ENCODE results near the gene SPATA18. TPM values are rescaled to one million over a fixed set of nuclear protein-coding genes. Genes with fewer than 3 reads are reported as not detected.

SPATA18 gene
- polyA plus RNA-seq, 1 donor (not counting 4 experiments of a cell fraction or from before 2014, with no cell fraction given): 5.6 TPM

DNA sequence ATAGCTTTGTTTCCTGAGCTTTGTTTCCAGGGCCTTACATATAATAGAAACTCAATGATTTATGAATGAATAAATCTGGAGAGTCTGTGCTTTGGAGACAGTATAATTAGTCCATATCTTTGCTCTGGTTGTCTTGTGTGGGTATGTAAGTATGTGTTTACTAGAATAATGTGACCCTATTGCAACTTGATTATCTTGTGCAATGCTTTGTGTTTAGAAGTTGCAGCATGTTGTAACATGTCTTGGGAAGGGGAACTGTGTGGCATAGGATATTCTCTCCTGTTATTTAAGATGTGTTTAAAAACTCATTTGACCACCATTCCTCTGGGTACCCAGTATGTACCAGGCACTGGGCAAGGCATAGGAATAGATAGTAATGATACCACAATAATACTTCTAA, 6.1 kb downstream of the SPATA18 start:
- dilution Hi-C loops (cut with MboI; ENCODE audit: extremely low pct_ligation_motif_present, low sequenced_read_pairs): no loop called here
- no peak for FAIRE-seq
- no peak overlapping the region for H3K9ac ChIP-seq (ENCODE audit: control insufficient read depth, extremely low read depth, insufficient read depth, low read length)

DNA sequence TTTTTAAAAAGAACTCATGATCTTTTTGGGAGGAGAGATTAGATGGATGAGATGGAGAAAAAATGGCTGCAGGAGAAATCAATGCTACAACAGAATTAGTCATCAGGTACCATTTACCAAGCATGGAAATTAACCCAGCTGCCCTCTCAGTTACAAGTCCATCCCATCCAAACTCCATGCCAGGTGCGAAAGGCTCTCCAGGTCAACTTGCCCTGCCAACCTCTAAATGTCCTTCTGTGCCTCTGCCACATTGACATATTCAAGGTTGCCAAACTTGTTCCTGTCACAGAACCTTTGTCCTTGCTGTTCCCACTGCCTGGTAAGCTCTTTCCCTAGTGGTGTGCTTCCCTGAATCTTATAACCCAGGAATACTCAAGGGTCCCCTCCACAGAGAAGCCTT, 7.2 kb downstream of the SPATA18 start:
- no peak overlapping the region for H3K4me2 ChIP-seq (ENCODE audit: control insufficient read depth, extremely low read depth, insufficient read depth, low read depth, low read length)
- H3K9me3 ChIP-seq (ENCODE audit: control insufficient read depth, low read depth, low read length): no peaks in the 10 kb centered on the region
- H3K9me1 ChIP-seq (ENCODE audit: control insufficient read depth, extremely low read depth, insufficient read depth, low read length): no peaks in the 10 kb centered on the region
- no peak overlapping the region for H3K9ac ChIP-seq (ENCODE audit: control insufficient read depth, extremely low read depth, insufficient read depth, low read length)
- no peaks in the 10 kb centered on the region for H3K27me3 ChIP-seq (ENCODE audit: control insufficient read depth, extremely low read depth, insufficient read depth, low read length)
- H3K36me3 ChIP-seq (ENCODE audit: control insufficient read depth in 2 of 2, extremely low read depth in 1 of 2, insufficient read depth in 2 of 2, low read length in 2 of 2): no peaks in the 10 kb centered on the region
- FAIRE-seq (no peak), DNase-seq (ENCODE audit: low read depth, low spot score) (no peak)
- no peak overlapping the region for H3K4me3 ChIP-seq (ENCODE audit: control insufficient read depth in 2 of 3, extremely low read depth in 1 of 3, insufficient read depth in 2 of 3, low read depth in 1 of 3, low read length in 3 of 3)
- no peak for TF ChIP-seq EZH2 (IDR thresholded peaks at IDR 0.05; ENCODE audit: low read length)
- TF ChIP-seq, protein P1, sequence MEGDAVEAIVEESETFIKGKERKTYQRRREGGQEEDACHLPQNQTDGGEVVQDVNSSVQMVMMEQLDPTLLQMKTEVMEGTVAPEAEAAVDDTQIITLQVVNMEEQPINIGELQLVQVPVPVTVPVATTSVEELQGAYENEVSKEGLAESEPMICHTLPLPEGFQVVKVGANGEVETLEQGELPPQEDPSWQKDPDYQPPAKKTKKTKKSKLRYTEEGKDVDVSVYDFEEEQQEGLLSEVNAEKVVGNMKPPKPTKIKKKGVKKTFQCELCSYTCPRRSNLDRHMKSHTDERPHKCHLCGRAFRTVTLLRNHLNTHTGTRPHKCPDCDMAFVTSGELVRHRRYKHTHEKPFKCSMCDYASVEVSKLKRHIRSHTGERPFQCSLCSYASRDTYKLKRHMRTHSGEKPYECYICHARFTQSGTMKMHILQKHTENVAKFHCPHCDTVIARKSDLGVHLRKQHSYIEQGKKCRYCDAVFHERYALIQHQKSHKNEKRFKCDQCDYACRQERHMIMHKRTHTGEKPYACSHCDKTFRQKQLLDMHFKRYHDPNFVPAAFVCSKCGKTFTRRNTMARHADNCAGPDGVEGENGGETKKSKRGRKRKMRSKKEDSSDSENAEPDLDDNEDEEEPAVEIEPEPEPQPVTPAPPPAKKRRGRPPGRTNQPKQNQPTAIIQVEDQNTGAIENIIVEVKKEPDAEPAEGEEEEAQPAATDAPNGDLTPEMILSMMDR (optimal IDR thresholded peaks at IDR 0.05 in 1 of 3, IDR thresholded peaks at IDR 0.05 in 1 of 3, conservative IDR thresholded peaks at IDR 0.05 in 1 of 3; ENCODE audit: extremely low read depth in 1 of 3, insufficient read depth in 2 of 3, low read length in 3 of 3): no peak
- H3K79me2 ChIP-seq (ENCODE audit: control insufficient read depth, insufficient read depth, low read length): no peaks in the 10 kb centered on the region
- H3K4me1 ChIP-seq (ENCODE audit: control insufficient read depth, extremely low read depth, insufficient read depth, low read length): peaks cover 21% of the 10 kb centered on the region
- no peak overlapping the region for H2AFZ ChIP-seq (ENCODE audit: control insufficient read depth, low read length)
- dilution Hi-C loops (cut with MboI; ENCODE audit: extremely low pct_ligation_motif_present, low sequenced_read_pairs): no loop called here
- H3K27ac ChIP-seq (ENCODE audit: control insufficient read depth, insufficient read depth, low read length): no peak overlapping the region
- H4K20me1 ChIP-seq (ENCODE audit: control insufficient read depth, extremely low read depth, insufficient read depth, low read length): no peaks in the 10 kb centered on the region

More for the DNA sequence above, 6.1 kb downstream of the SPATA18 start:
- Histone ChIP-seq H3K4me2 (ENCODE audit: control insufficient read depth, extremely low read depth, insufficient read depth, low read depth, low read length) (no peak overlapping the region), H3K27ac (ENCODE audit: control insufficient read depth, insufficient read depth, low read length) (no peak overlapping the region), H3K27me3 (ENCODE audit: control insufficient read depth, extremely low read depth, insufficient read depth, low read length) (no peaks in the 10 kb centered on the region), H3K36me3 (ENCODE audit: control insufficient read depth in 2 of 2, extremely low read depth in 1 of 2, insufficient read depth in 2 of 2, low read length in 2 of 2) (no peaks in the 10 kb centered on the region), H4K20me1 (ENCODE audit: control insufficient read depth, extremely low read depth, insufficient read depth, low read length) (no peaks in the 10 kb centered on the region), H3K9me3 (ENCODE audit: control insufficient read depth, low read depth, low read length) (no peaks in the 10 kb centered on the region), H3K4me1 (ENCODE audit: control insufficient read depth, extremely low read depth, insufficient read depth, low read length) (peaks cover 27% of the 10 kb centered on the region), H3K9me1 (ENCODE audit: control insufficient read depth, extremely low read depth, insufficient read depth, low read length) (no peaks in the 10 kb centered on the region), H3K4me3 (ENCODE audit: control insufficient read depth in 2 of 3, extremely low read depth in 1 of 3, insufficient read depth in 2 of 3, low read depth in 1 of 3, low read length in 3 of 3) (no peak overlapping the region), H3K79me2 (ENCODE audit: control insufficient read depth, insufficient read depth, low read length) (no peaks in the 10 kb centered on the region), H2AFZ (ENCODE audit: control insufficient read depth, low read length) (no peak overlapping the region)
- no peak for TF ChIP-seq EZH2 (IDR thresholded peaks at IDR 0.05; ENCODE audit: low read length)
- TF ChIP-seq, protein P1 (optimal IDR thresholded peaks at IDR 0.05 in 1 of 3, IDR thresholded peaks at IDR 0.05 in 1 of 3, conservative IDR thresholded peaks at IDR 0.05 in 1 of 3; ENCODE audit: extremely low read depth in 1 of 3, insufficient read depth in 2 of 3, low read length in 3 of 3): no peak
- DNase-seq (ENCODE audit: low read depth, low spot score): no peak

Measured in keratinocyte (primary cell).